K562 (cell line): ENCODE data around the gene JUP. TPM values are rescaled to one million over a fixed set of nuclear protein-coding genes. Genes with fewer than 3 reads are reported as not detected.

Source experiments
- ELF1 ChIP-seq: fragments of 200-800 bp; sonication (Bioruptor generic); IDR thresholded peaks from 2 replicates; pipeline ENCODE4 v1.6.1; 2016; ENCODE audit warnings: missing genetic modification characterization, missing compliant biosample characterization
- GABPA ChIP-seq: fragments of 200-800 bp; sonication (Bioruptor generic); conservative IDR thresholded peaks from 2 replicates; pipeline ENCODE4 v1.6.1; 2016; ENCODE audit warnings: low read depth, missing genetic modification characterization, missing compliant biosample characterization
- HIVEP1 ChIP-seq: fragments of 250-450 bp; sonication (Bioruptor Pico); IDR thresholded peaks from 2 replicates; pipeline ENCODE4 v1.4.0; 2020; ENCODE audit warnings: mild to moderate bottlenecking
- IFI16 ChIP-seq: fragments of 250-450 bp; sonication (Bioruptor Pico); IDR thresholded peaks from 2 replicates; pipeline ENCODE4 v2.1.2; 2022; ENCODE audit warnings: mild to moderate bottlenecking, inconsistent platforms
- NFIC ChIP-seq: fragments of 450-650 bp; IDR thresholded peaks from 2 replicates; pipeline ENCODE4 v1.6.1; 2017; ENCODE audit warnings: mild to moderate bottlenecking, inconsistent platforms
- POLR3A ChIP-seq: IDR thresholded peaks from 2 replicates; pipeline ENCODE4 v1.6.1; 2011; ENCODE audit warnings: borderline replicate concordance, mild to moderate bottlenecking, moderate library complexity; ENCODE audit not compliant: insufficient read length, insufficient read depth; ENCODE audit errors: extremely low read depth
- PTTG1 ChIP-seq: fragments of 450-650 bp; IDR thresholded peaks from 2 replicates; pipeline ENCODE4 v1.6.1; 2016; ENCODE audit warnings: low read depth, mild to moderate bottlenecking, missing genetic modification characterization, missing compliant biosample characterization
- TFAP4 ChIP-seq: sonication (generic); formaldehyde crosslinking; IDR thresholded peaks from 2 replicates; pipeline ENCODE4 v1.8.0; 2022; ENCODE audit warnings: missing genetic modification reagents, mild to moderate bottlenecking, moderate library complexity, borderline replicate concordance
- ZFP30 ChIP-seq: fragments of 250-450 bp; sonication (Bioruptor Pico); IDR thresholded peaks from 2 replicates; pipeline ENCODE4 v1.8.0; 2022; ENCODE audit warnings: moderate library complexity, mild to moderate bottlenecking, inconsistent platforms, borderline replicate concordance
- ZNF41 ChIP-seq: fragments of 250-450 bp; sonication (Bioruptor Pico); conservative IDR thresholded peaks from 2 replicates; pipeline ENCODE4 v1.4.0; 2020; ENCODE audit warnings: mild to moderate bottlenecking
- ZNF696 ChIP-seq: fragments of 250-450 bp; sonication (Bioruptor Pico); conservative IDR thresholded peaks from 2 replicates; pipeline ENCODE4 v1.4.0; 2020; ENCODE audit warnings: mild to moderate bottlenecking, moderate library complexity
- polyA plus RNA-seq, 8 experiments: library from polyadenylated mRNA; depleted of rRNA in 4 of 8; stranded (reverse) in 5 of 8; unstranded in 3 of 8; fragments of >200 nt; fragmentation: Nextera tagmentation in 2 of 8; fragmentation: Illumina TruSeq in 1 of 8; extraction: Ambion mirVana in 2 of 8; extraction: Trizol in 1 of 8; gene quantifications; 2 replicates each; pipeline versions ENCODE4 v1.2.1 to v1.2.3, GENCODE V29; 2011 to 2014; ENCODE audit warnings: inconsistent platforms in 1 of 8, missing spikeins in 1 of 8
- total RNA-seq, 7 experiments: library from RNA; depleted of rRNA in 6 of 7; stranded (reverse); fragments of >200 nt in 6 of 7; fragmentation: Illumina TruSeq in 2 of 7; extraction: Trizol in 2 of 7; gene quantifications; 2 replicates each; pipeline versions ENCODE4 v1.2.1 to v1.2.3, GENCODE V29; 2011 to 2021; ENCODE audit warnings: low replicate concordance in 1 of 7
- TF ChIP-seq, protein P1 (sequence below): fragments of 450-650 bp; formaldehyde crosslinking; IDR thresholded peaks from 2 replicates; pipeline ENCODE4 v1.4.0; 2020; ENCODE audit warnings: mild to moderate bottlenecking, moderate library complexity
- TF ChIP-seq, protein P2 (sequence below): fragments of 450-650 bp; IDR thresholded peaks from 2 replicates; pipeline ENCODE4 v1.6.1; 2016; ENCODE audit warnings: low read depth, mild to moderate bottlenecking, moderate library complexity
- TF ChIP-seq, protein P3 (sequence below): fragments of 250-450 bp; sonication (Bioruptor Pico); IDR thresholded peaks from 2 replicates; pipeline ENCODE4 v1.5.1; 2021; ENCODE audit warnings: mild to moderate bottlenecking
- TF ChIP-seq, protein P4 (sequence below): fragments of 250-450 bp; sonication (Bioruptor Pico); IDR thresholded peaks from 2 replicates; pipeline ENCODE4 v1.4.0; 2020
- TF ChIP-seq, protein P5 (sequence below): fragments of 450-650 bp; IDR thresholded peaks from 2 replicates; pipeline ENCODE4 v1.6.1; 2017; ENCODE audit warnings: antibody characterized with exemption, mild to moderate bottlenecking

The JUP gene
- total and polyA plus RNA-seq, 9 of the 15 experiments (the other 6 are each of a cell fraction or from before 2014, with no cell fraction given), result 6.4 to 177 (median 31.2) TPM

GRCh38 chr17:41793784-41794539, 7.5 kb upstream of the JUP start (continued):
- TF ChIP-seq ELF1 (0 out of 2 replicates have a peak, but pooled peaks have one; percentile 6), IFI16 (CRISPR knock-in tag) (0 out of 2 replicates have a peak, but pooled peaks have one; percentile 6), ZNF696 (CRISPR knock-in tag) (no peak), HIVEP1 (CRISPR knock-in tag) (no peak), NFIC (no peak), ZNF41 (CRISPR knock-in tag) (no peak), POLR3A (no peak), TFAP4 (no peak), ZFP30 (CRISPR knock-in tag) (no peak), PTTG1 (no peak), GABPA (tag) (no peak)
- TF ChIP-seq, protein P1, sequence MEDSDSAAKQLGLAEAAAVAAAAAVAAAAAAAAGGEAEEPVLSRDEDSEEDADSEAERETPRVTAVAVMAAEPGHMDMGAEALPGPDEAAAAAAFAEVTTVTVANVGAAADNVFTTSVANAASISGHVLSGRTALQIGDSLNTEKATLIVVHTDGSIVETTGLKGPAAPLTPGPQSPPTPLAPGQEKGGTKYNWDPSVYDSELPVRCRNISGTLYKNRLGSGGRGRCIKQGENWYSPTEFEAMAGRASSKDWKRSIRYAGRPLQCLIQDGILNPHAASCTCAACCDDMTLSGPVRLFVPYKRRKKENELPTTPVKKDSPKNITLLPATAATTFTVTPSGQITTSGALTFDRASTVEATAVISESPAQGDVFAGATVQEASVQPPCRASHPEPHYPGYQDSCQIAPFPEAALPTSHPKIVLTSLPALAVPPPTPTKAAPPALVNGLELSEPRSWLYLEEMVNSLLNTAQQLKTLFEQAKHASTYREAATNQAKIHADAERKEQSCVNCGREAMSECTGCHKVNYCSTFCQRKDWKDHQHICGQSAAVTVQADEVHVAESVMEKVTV (CRISPR knock-in tag), result no peak
- TF ChIP-seq, protein P2, sequence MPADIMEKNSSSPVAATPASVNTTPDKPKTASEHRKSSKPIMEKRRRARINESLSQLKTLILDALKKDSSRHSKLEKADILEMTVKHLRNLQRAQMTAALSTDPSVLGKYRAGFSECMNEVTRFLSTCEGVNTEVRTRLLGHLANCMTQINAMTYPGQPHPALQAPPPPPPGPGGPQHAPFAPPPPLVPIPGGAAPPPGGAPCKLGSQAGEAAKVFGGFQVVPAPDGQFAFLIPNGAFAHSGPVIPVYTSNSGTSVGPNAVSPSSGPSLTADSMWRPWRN, result no peak
- TF ChIP-seq, protein P3, sequence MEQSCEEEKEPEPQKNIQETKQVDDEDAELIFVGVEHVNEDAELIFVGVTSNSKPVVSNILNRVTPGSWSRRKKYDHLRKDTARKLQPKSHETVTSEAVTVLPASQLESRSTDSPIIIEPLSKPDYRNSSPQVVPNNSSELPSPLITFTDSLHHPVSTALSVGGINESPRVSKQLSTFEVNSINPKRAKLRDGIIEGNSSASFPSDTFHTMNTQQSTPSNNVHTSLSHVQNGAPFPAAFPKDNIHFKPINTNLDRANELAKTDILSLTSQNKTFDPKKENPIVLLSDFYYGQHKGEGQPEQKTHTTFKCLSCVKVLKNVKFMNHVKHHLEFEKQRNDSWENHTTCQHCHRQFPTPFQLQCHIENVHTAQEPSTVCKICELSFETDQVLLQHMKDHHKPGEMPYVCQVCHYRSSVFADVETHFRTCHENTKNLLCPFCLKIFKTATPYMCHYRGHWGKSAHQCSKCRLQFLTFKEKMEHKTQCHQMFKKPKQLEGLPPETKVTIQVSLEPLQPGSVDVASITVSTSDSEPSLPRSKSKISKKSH (CRISPR knock-in tag), result no peak
- TF ChIP-seq, protein P4, sequence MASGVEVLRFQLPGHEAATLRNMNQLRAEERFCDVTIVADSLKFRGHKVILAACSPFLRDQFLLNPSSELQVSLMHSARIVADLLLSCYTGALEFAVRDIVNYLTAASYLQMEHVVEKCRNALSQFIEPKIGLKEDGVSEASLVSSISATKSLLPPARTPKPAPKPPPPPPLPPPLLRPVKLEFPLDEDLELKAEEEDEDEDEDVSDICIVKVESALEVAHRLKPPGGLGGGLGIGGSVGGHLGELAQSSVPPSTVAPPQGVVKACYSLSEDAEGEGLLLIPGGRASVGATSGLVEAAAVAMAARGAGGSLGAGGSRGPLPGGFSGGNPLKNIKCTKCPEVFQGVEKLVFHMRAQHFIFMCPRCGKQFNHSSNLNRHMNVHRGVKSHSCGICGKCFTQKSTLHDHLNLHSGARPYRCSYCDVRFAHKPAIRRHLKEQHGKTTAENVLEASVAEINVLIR (CRISPR knock-in tag), result no peak
- TF ChIP-seq, protein P5, sequence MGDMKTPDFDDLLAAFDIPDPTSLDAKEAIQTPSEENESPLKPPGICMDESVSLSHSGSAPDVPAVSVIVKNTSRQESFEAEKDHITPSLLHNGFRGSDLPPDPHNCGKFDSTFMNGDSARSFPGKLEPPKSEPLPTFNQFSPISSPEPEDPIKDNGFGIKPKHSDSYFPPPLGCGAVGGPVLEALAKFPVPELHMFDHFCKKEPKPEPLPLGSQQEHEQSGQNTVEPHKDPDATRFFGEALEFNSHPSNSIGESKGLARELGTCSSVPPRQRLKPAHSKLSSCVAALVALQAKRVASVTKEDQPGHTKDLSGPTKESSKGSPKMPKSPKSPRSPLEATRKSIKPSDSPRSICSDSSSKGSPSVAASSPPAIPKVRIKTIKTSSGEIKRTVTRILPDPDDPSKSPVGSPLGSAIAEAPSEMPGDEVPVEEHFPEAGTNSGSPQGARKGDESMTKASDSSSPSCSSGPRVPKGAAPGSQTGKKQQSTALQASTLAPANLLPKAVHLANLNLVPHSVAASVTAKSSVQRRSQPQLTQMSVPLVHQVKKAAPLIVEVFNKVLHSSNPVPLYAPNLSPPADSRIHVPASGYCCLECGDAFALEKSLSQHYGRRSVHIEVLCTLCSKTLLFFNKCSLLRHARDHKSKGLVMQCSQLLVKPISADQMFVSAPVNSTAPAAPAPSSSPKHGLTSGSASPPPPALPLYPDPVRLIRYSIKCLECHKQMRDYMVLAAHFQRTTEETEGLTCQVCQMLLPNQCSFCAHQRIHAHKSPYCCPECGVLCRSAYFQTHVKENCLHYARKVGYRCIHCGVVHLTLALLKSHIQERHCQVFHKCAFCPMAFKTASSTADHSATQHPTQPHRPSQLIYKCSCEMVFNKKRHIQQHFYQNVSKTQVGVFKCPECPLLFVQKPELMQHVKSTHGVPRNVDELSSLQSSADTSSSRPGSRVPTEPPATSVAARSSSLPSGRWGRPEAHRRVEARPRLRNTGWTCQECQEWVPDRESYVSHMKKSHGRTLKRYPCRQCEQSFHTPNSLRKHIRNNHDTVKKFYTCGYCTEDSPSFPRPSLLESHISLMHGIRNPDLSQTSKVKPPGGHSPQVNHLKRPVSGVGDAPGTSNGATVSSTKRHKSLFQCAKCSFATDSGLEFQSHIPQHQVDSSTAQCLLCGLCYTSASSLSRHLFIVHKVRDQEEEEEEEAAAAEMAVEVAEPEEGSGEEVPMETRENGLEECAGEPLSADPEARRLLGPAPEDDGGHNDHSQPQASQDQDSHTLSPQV, result no peak
